ENCODE measurements around the gene DOK4. TPM values are rescaled to one million over a fixed set of nuclear protein-coding genes. Genes with fewer than 3 reads are reported as not detected.

The DOK4 gene
- total RNA-seq, 3 donors from 2014 or later (not counting 1 experiment from before 2014, with no cell fraction given), result 0.75 to 2.5 (median 1.5) TPM

DNA sequence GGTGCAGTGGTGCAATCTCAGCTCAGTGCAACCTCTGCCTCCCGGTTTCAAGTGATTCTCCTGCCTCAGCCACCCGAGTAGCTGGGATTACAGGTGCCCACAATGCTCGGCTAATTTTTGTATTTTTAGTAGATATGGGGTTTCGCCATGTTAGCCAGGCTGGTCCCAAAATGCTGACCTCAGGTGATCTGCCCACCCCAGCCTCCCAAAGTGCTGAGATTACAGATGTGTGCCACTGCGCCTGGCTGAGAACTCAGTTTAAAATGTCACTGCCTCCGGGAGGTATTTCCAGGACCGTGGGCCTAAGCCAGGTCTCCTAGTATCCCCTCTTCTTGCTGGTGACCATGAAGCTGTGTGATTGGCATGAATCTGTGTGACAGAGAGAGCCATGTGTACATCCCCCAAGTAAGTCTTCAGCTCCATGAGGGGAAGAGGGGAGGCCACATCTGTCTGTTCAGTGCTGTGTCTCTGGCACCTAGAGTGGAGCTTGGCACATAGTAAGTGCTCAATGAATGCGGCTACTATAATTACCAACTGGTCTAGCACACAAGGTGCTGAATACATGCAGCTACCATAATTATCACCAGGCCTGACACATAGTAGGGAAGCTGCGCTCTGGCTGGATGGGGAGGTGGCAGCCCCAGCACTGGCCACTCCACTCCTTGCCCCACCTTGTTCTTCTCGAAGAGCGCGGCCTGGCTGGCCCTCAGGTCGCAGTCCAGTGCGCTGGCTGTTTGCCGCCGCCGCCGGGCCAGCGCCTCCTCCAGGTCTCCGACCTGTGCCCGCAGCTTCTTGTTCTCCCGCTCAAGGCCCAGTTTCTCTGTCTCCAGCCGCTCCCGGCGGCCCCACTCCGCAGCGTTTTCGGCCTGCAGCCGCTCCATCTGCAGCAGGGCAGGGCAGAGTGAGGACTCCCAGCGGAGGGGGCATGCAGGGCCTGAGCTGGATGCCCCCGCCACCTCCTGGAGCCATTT is 31.4 kb upstream of the DOK4 start:
- TF ChIP-seq, protein P1, sequence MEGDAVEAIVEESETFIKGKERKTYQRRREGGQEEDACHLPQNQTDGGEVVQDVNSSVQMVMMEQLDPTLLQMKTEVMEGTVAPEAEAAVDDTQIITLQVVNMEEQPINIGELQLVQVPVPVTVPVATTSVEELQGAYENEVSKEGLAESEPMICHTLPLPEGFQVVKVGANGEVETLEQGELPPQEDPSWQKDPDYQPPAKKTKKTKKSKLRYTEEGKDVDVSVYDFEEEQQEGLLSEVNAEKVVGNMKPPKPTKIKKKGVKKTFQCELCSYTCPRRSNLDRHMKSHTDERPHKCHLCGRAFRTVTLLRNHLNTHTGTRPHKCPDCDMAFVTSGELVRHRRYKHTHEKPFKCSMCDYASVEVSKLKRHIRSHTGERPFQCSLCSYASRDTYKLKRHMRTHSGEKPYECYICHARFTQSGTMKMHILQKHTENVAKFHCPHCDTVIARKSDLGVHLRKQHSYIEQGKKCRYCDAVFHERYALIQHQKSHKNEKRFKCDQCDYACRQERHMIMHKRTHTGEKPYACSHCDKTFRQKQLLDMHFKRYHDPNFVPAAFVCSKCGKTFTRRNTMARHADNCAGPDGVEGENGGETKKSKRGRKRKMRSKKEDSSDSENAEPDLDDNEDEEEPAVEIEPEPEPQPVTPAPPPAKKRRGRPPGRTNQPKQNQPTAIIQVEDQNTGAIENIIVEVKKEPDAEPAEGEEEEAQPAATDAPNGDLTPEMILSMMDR (IDR thresholded peaks at IDR 0.05), result no peak
- Histone ChIP-seq H3K4me1 (ENCODE audit: control insufficient read depth, insufficient read depth, low read length) (peaks cover 8% of the 10 kb centered on the region), H3K27ac (ENCODE audit: low read length) (no peak overlapping the region), H3K36me3 (ENCODE audit: control insufficient read depth, insufficient read depth, low read length) (peaks cover 48% of the 10 kb centered on the region), H3K9me3 (ENCODE audit: control insufficient read depth, insufficient read depth, low read length) (no peaks in the 10 kb centered on the region), H3K27me3 (ENCODE audit: control insufficient read depth, insufficient read depth, low read length) (no peaks in the 10 kb centered on the region), H3K4me3 (ENCODE audit: low read length) (no peak overlapping the region)
- intact Hi-C loops (cut with micrococcal nuclease), result loop anchor here (2.0 to 5.0 kb wide), 2 partner anchors 40 to 99 kb away; no protein-coding TSS in a partner anchor
- 97% methylated on average over 31 of the region's 31 CpGs for WGBS (ENCODE audit: insufficient coverage)
- ATAC-seq (no peak), DNase-seq (no peak)
- Mint-ChIP-seq H3K36me3 (no peaks in the 10 kb centered on the region), H3K27me3 (ENCODE audit: low read depth in 2 of 2) (no peaks in the 10 kb centered on the region), H3K27ac (peak overlapping the region in 1 of 2 donors; percentile 27), H3K4me3 (no peak overlapping the region), H3K4me1 (peaks cover 15 to 19% of the 10 kb centered on the region in 2 donors), H3K9me3 (no peaks in the 10 kb centered on the region)

DNA sequence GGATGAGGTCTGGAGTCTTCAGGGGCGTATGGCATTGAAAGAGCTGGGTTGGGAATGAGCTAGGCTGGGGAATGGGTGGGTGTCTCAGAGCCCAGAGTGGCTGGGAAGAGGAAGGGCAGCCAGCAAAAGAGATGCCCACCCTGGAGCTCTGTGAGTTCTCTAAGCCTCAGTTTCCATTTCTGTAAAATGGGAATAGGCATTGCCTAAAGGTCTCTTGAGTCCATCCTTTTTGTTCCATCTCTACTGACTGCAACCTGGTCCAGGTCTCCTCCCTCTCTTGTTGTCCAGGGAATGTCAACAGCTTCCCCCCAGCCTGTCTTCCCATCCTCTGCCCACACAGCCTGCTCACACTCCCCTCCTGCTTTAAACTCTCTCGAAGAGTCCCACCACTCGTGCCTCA is 30.5 kb upstream of the DOK4 start:
- DNase-seq (no peak), ATAC-seq (no peak)
- Histone ChIP-seq H3K9me3 (ENCODE audit: control insufficient read depth, insufficient read depth, low read length) (no peaks in the 10 kb centered on the region), H3K4me1 (ENCODE audit: control insufficient read depth, insufficient read depth, low read length) (peaks cover 8% of the 10 kb centered on the region), H3K27ac (ENCODE audit: low read length) (no peak overlapping the region), H3K4me3 (ENCODE audit: low read length) (no peak overlapping the region), H3K27me3 (ENCODE audit: control insufficient read depth, insufficient read depth, low read length) (no peaks in the 10 kb centered on the region), H3K36me3 (ENCODE audit: control insufficient read depth, insufficient read depth, low read length) (peaks cover 54% of the 10 kb centered on the region)
- H3K9me3 Mint-ChIP-seq, result no peaks in the 10 kb centered on the region
- H3K4me3 Mint-ChIP-seq, result no peak overlapping the region
- peaks cover 12 to 18% of the 10 kb centered on the region in 2 donors for H3K4me1 Mint-ChIP-seq
- peak overlapping the region in 1 of 2 donors; percentile 27 for H3K27ac Mint-ChIP-seq
- intact Hi-C loops (cut with micrococcal nuclease), result loop anchor here (5.0 kb wide), 1 partner anchor 39 kb away; no protein-coding TSS in a partner anchor
- TF ChIP-seq, protein P1 (IDR thresholded peaks at IDR 0.05), result no peak
- H3K27me3 Mint-ChIP-seq (ENCODE audit: low read depth in 2 of 2), result no peaks in the 10 kb centered on the region
- H3K36me3 Mint-ChIP-seq, result no peaks in the 10 kb centered on the region
- WGBS (ENCODE audit: insufficient coverage), result 89% methylated on average over 3 of the region's 3 CpGs

GRCh38 chr16:57516176-57516725 is 30.0 kb upstream of the DOK4 start:
- peak overlapping the region in 1 of 2 donors; percentile 27 for H3K27ac Mint-ChIP-seq
- WGBS (ENCODE audit: insufficient coverage), result 92% methylated on average over 10 of the region's 10 CpGs
- no peaks in the 10 kb centered on the region for H3K36me3 Mint-ChIP-seq
- H3K4me1 Mint-ChIP-seq, result peaks cover 12 to 18% of the 10 kb centered on the region in 2 donors
- no peak overlapping the region for H3K27ac ChIP-seq (ENCODE audit: low read length)
- peaks cover 8% of the 10 kb centered on the region for H3K4me1 ChIP-seq (ENCODE audit: control insufficient read depth, insufficient read depth, low read length)
- TF ChIP-seq, protein P1 (IDR thresholded peaks at IDR 0.05), result no peak
- H3K27me3 ChIP-seq (ENCODE audit: control insufficient read depth, insufficient read depth, low read length), result no peaks in the 10 kb centered on the region
- H3K4me3 ChIP-seq (ENCODE audit: low read length), result no peak overlapping the region
- no peaks in the 10 kb centered on the region for H3K9me3 Mint-ChIP-seq
- no peaks in the 10 kb centered on the region for H3K27me3 Mint-ChIP-seq (ENCODE audit: low read depth in 2 of 2)
- H3K36me3 ChIP-seq (ENCODE audit: control insufficient read depth, insufficient read depth, low read length), result peaks cover 55% of the 10 kb centered on the region
- no peak overlapping the region for H3K4me3 Mint-ChIP-seq
- no peaks in the 10 kb centered on the region for H3K9me3 ChIP-seq (ENCODE audit: control insufficient read depth, insufficient read depth, low read length)
- DNase-seq (no peak), ATAC-seq (no peak)
- intact Hi-C loops (cut with micrococcal nuclease), result loop anchor here (5.0 kb wide), 1 partner anchor 39 kb away; no protein-coding TSS in a partner anchor

Data from natural killer cell (primary cell).